HG03442 (cell line): ENCODE measurements around the gene FAM229B.
"Not testable (repeated sequence)": the region's sequence is repeated elsewhere in the genome, so short reads cannot be mapped to it uniquely, and the experiment has no call there.

Experiments
- ATAC-seq: cut with Tn5 transposase; IDR thresholded peaks from one replicate; pipeline ENCODE4 v1.9.1; 2021; ENCODE audit warnings: mild to moderate bottlenecking, moderate library complexity; ENCODE audit not compliant: unreplicated experiment

The FAM229B gene, protein sequence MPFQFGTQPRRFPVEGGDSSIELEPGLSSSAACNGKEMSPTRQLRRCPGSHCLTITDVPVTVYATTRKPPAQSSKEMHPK

DNA sequence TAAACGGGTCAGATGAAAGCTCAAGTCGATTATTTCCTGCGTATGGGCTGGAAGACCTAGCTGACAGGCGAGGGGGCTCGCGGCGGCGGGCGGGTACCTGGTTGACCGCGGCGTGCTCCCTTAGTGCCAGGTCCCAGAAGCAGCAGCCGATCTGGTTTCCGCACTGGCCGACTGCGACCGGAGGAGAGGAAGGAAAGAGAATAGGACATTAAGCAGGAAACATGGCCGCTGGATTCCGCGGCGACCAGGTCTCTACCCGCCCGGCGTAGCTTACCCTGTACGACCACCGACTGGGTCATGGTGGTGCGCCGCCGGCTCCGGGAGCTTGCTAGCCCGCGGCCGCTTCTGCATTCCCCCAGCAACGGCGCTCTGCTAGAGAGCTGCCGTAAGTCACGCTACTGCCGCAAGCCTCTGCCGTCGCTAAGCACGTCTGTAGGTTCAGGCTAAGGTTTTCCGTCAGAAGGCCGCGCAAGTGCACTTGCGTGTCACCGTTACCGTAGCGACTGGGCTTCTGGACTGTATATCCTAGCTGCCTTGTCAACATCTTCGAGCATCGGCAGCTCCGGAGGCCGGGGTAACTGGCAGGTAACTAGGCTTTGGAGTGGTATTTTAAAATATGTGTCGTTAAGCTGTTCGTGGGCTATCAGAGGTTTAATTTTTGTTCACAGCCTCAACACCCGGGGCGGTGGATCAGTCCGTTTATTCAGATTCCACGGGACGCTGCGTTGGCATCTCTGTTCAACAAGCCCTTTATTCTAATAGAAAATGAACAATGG lies at the start of gene FAM229B, which contains the start of gene TUBE1:
Gene FAM229B, plus strand, starts transcription at position 456 of the 776 bp plus-strand sequence. CDS start 11,693 bp downstream, outside the sequence.
Gene TUBE1, minus strand, starts transcription at position 347 of the 776 bp plus-strand sequence. Its CDS starts 48 bp downstream, at position 299.
- peak; percentile 98 for ATAC-seq

GRCh38 chr6:112037783-112038216 lies 49.6 kb upstream of the FAM229B start:
- no peak for ATAC-seq

DNA sequence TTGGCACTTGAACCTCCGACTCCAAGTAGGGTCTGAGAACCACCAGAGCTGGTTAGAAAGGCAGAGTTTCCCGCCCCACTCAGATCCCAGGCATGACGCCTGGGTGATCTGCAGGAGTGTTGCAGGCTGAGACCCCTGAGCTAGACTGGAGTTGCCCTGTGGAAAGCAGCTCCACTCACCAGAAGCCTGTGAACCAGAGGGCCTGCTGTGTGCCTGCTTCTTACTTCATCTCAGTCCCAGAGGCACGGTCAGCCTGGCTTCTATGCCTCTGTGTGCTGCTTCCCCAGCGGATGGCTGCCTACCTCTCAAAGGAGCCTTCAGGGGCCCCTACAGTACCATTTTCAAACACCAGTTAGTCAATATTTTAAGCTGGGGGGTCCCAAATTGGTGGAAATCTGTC lies 49.1 kb upstream of the FAM229B start:
- ATAC-seq: no peak

DNA sequence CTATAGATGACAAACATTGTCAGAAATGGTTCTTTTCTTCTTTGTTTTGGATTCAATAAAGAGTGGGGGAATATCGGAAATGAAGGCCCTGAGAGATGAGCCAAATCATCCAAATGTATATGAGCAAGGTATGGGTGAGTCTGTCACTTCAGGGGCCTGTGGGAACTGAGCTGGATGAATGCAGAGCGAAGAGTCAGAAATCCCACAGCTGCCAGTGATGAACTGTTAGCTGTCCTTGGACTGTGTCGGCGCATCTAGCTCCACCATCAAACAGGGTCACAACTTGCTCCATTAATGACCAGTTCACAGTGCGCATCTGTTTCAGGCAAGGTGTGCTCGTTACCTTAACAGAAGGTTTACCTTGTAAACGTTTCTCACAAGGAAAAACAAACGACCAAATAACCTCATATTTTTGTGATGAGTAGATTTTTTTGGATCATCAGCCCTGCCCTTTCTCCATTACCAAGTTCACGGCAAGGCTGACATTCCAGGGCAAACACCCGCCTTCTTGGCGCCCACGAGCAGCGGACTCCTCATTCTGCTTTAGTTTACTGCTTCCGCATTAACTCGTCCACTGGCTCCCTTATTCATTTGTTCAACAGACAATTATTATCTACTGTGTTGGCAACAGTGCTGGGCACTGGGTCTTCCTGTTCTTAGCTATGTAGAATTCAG lies 48.5 kb upstream of the FAM229B start:
- no peak for ATAC-seq

GRCh38 chr6:112039431-112039770 lies 48.0 kb upstream of the FAM229B start:
- ATAC-seq: no peak

- ATAC-seq: no peak
Measured at GRCh38 chr6:112040956-112041355, 46.4 kb upstream of the FAM229B start.

- no peak for ATAC-seq
Measured at GRCh38 chr6:112041535-112041934, 45.9 kb upstream of the FAM229B start.

DNA sequence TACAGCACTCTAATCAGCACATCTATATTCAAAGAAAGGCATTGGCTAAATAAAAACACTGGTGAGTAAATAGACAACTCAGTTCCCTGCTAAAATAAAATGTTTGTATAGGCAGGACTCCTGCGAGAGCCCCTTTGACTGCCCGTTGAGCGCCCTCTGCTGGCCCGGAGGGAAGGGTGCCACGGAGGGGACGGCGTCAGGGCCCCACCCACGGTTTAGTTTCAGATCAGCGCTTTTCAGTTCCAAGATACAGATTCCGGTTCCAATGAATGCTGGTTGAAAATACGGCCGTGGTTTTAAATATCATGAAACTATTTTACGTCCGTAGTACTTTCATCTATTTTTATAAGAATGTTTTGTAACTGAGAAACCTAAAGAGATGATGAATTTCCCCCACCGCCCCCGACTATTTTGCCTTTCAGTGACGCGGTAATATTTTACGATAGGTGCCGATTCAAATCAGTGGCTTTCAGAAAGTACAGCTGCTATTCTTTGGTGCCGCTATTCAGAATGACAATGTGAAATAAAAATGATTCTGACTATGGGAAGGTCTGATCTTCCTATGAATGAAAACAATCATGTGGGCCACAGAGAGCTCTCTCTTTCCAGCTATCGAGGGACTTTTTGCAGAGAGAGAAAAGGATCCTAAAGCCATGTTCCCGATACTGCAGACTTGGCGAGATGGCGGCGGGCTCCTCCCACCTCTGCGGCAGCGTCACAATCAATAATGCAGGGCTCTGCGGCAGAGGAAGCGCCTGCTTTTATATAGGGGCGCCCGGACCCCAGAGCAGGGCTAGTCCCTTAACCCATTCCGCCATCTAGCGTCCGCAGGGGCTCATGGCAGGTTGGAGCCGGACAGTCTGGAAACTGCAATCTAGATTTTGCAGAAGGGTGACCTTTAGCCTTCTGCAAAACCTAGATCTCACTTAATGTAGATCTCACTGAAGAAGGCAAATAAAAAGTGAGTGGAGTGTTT lies 44.1 kb upstream of the FAM229B start:
- peak; percentile 86 for ATAC-seq

DNA sequence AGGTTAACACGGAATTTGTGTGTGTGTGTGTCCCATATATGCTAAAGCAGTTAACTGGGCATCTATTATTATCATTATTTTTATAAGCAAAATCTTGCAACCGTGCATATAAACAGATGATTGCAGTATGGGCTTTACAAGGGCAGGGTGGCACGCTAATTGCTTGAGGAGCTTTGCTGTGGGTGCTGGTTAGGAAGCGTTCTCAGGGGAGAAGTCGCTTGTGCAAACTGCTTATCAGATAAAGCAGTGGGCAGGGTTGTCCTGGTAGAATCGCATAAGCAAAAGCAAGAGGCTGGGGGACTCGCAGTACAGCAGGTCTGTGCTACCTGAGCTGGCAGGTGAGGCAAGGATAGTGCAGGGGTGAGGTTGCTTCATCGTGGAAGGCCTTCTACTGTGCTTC lies 43.2 kb upstream of the FAM229B start:
- ATAC-seq: no peak

GRCh38 chr6:112044856-112045255 lies 42.5 kb upstream of the FAM229B start:
- no peak for ATAC-seq

DNA sequence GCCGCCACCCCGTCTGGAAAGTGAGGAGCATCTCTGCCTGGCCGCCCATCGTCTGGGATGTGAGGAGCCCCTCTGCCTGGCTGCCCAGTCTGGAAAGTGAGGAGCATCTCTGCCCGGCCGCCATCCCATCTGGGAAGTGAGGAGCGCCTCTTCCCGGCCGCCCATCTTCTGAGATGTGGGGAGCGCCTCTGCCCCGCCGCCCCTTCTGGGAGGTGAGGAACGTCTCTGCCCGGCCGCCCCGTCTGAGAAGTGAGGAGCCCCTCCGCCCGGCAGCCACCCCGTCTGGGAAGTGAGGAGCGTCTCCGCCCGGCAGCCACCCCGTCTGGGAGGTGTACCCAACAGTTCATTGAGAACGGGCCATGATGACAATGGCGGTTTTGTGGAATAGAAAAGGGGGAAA lies 39.9 kb upstream of the FAM229B start:
- not testable (repeated sequence) for ATAC-seq

- ATAC-seq: no peak
Measured at GRCh38 chr6:112049026-112049799, 38.2 kb upstream of the FAM229B start.

GRCh38 chr6:112049996-112050395 lies 37.4 kb upstream of the FAM229B start:
- no peak for ATAC-seq

- ATAC-seq: no peak
Measured at GRCh38 chr6:112050429-112050828, 37.0 kb upstream of the FAM229B start.

DNA sequence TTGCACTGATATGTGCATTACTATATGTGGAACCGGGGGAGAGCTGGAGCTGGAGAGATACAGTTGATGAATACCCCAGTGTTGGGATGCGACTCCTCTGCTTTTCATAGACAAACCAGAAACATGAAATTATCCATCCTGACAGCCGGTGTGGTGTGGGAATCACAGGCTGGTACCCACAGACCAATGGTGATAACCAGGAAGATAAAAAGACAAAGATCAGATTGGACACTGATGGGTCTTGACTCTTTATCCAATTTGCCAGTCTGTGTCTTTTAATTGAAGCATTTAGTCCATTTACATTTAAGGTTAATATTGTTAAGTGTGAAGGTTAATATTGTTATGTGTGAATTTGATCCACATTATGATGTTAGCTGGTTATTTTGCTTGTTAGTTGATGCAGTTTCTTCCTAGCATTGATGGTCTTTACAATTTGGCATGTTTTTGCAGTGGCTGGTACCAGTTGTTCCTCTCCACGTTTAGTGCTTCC lies 36.1 kb upstream of the FAM229B start:
- ATAC-seq: not testable (repeated sequence)

GRCh38 chr6:112054001-112054400 lies 33.4 kb upstream of the FAM229B start, which contains the start of gene CCN6:
TSS of gene CCN6 (plus strand) at chr6:112054104. CDS start at chr6:112054358, 254 bp downstream.
- ATAC-seq: no peak

GRCh38 chr6:112054555-112055190 lies 32.7 kb upstream of the FAM229B start:
- ATAC-seq: no peak

DNA sequence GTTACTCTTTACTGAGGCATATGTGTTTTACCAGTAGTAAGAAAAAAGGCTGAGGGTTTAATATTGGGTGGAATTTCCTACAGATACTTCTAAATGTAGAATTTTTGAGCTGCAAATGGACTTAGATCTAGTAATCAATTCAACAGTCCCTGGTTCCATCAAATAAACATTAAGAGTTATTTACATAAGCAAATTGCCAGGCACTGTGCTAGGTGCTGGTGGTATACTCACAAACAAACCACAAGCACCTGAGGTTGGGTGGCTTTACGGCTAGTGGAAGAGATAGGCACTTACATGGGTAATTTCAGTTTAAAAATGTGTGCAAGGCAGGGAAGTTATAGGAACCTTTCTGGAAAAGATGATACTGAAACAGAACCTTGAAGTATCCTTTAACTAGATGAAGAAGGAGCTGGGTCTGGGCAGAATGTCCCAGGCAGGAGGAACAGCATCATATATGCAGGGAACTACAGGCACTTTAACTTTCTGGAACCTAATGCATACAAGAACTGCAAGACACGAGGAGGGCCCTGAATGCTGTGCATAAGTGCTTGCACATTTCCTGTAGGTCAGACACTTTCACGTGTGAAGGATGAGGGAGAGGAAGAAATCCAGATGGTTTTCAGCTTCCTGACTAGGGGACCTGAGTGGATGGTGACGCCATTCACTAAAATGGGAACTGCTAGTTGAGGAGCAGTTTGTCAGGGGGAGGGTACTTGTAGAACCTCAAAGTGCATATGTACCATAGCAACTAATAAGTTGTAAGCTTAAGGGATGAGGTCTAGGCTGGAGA lies 29.0 kb upstream of the FAM229B start:
- no peak for ATAC-seq

DNA sequence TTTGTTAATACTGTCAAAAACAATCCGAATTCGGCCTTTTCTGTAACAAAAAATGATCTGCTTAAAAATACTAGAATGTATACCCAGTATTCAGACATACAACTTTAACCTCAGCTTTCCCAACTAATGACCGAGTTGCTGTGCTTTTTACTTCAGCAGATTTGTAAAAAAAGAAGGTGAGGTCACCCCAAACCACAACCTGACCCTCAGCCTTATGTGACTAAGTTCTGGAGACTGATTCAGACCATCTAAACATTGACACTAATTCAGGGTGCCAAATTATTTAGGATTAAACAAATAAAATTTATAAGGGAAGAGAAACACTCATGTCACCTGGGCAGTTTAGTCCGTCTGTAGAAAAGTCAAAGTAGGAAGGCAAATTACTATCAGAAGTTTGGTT lies 25.8 kb upstream of the FAM229B start:
- no peak for ATAC-seq
